Measurements from ENCODE around the gene MATK.
"Not testable (repeated sequence)": the region's sequence is repeated elsewhere in the genome, so short reads cannot be mapped to it uniquely, and the experiment has no call there.

The MATK gene

GRCh38 chr19:3771000-3771905 lies 14.9 kb downstream of the MATK start:
- H3K4me1 Mint-ChIP-seq: peaks cover 13% of the 10 kb centered on the region
- H3K4me3 Mint-ChIP-seq: no peak overlapping the region
- H3K9me3 Mint-ChIP-seq: no peaks in the 10 kb centered on the region
- H3K27ac Mint-ChIP-seq: no peak overlapping the region
- peaks cover 6% of the 10 kb centered on the region for H3K36me3 Mint-ChIP-seq
- H3K27me3 Mint-ChIP-seq: no peaks in the 10 kb centered on the region

- Mint-ChIP-seq H3K9me3 (no peaks in the 10 kb centered on the region), H3K4me1 (peaks cover 14% of the 10 kb centered on the region), H3K27me3 (no peaks in the 10 kb centered on the region), H3K36me3 (peaks cover 6% of the 10 kb centered on the region), H3K27ac (no peak overlapping the region), H3K4me3 (no peak overlapping the region)
These were observed 15.8 kb downstream of the MATK start for GRCh38 chr19:3770136-3770999.

- Mint-ChIP-seq H3K4me1 (peaks cover 14% of the 10 kb centered on the region), H3K9me3 (no peaks in the 10 kb centered on the region), H3K27me3 (no peaks in the 10 kb centered on the region), H3K4me3 (no peak overlapping the region), H3K27ac (no peak overlapping the region), H3K36me3 (peaks cover 6% of the 10 kb centered on the region)
These were observed 16.7 kb downstream of the MATK start for GRCh38 chr19:3769494-3769893.

GRCh38 chr19:3768748-3769099 lies 17.5 kb downstream of the MATK start:
- Mint-ChIP-seq H3K4me3 (no peak overlapping the region), H3K9me3 (no peaks in the 10 kb centered on the region), H3K27ac (no peak overlapping the region), H3K27me3 (no peaks in the 10 kb centered on the region), H3K4me1 (peaks cover 14% of the 10 kb centered on the region), H3K36me3 (peaks cover 6% of the 10 kb centered on the region)

GRCh38 chr19:3768015-3768747 lies 18.0 kb downstream of the MATK start:
- Mint-ChIP-seq H3K27ac (peak overlapping the region; percentile 17), H3K27me3 (no peaks in the 10 kb centered on the region), H3K4me1 (peaks cover 16% of the 10 kb centered on the region), H3K9me3 (no peaks in the 10 kb centered on the region), H3K36me3 (peaks cover 6% of the 10 kb centered on the region), H3K4me3 (no peak overlapping the region)

GRCh38 chr19:3767050-3767449 lies 19.1 kb downstream of the MATK start:
- Mint-ChIP-seq H3K4me3 (no peak overlapping the region), H3K4me1 (peaks cover 26% of the 10 kb centered on the region), H3K27ac (no peak overlapping the region), H3K9me3 (no peaks in the 10 kb centered on the region), H3K36me3 (peaks cover 8% of the 10 kb centered on the region), H3K27me3 (no peaks in the 10 kb centered on the region)

GRCh38 chr19:3766520-3766919 lies 19.7 kb downstream of the MATK start:
- Mint-ChIP-seq H3K9me3 (no peaks in the 10 kb centered on the region), H3K27me3 (no peaks in the 10 kb centered on the region), H3K4me3 (no peak overlapping the region)

GRCh38 chr19:3765757-3766156 lies 20.4 kb downstream of the MATK start:
- not testable (repeated sequence) for H3K27me3 Mint-ChIP-seq, H3K27ac Mint-ChIP-seq, H3K4me3 Mint-ChIP-seq, H3K9me3 Mint-ChIP-seq
- H3K36me3 Mint-ChIP-seq: peaks cover 12% of the 10 kb centered on the region
- peaks cover 28% of the 10 kb centered on the region for H3K4me1 Mint-ChIP-seq

More at GRCh38 chr19:3766520-3766919, 19.7 kb downstream of the MATK start:
- H3K27ac Mint-ChIP-seq: peak overlapping the region; percentile 23
- H3K36me3 Mint-ChIP-seq: peaks cover 8% of the 10 kb centered on the region
- peaks cover 32% of the 10 kb centered on the region for H3K4me1 Mint-ChIP-seq

- Mint-ChIP-seq H3K4me3 (no peak overlapping the region), H3K27ac (no peak overlapping the region), H3K27me3 (no peaks in the 10 kb centered on the region), H3K36me3 (peaks cover 12% of the 10 kb centered on the region), H3K4me1 (peaks cover 28% of the 10 kb centered on the region), H3K9me3 (no peaks in the 10 kb centered on the region)
These were observed 21.1 kb downstream of the MATK start for GRCh38 chr19:3765121-3765520.

- Mint-ChIP-seq H3K4me1 (peaks cover 35% of the 10 kb centered on the region), H3K4me3 (peak within 1 kb of the TSS; percentile 99), H3K36me3 (peaks cover 7% of the 10 kb centered on the region), H3K27ac (peak within 1 kb of the TSS; percentile 100), H3K9me3 (no peaks in the 10 kb centered on the region), H3K27me3 (no peaks in the 10 kb centered on the region)
These were observed 23.4 kb downstream of the MATK start, which contains the start of gene MRPL54 for GRCh38 chr19:3762501-3763459. MRPL54 (plus strand) TSS chr19:3762682; CDS start chr19:3762701, 19 bp downstream.

- peaks cover 7% of the 10 kb centered on the region for H3K36me3 Mint-ChIP-seq
- H3K4me1 Mint-ChIP-seq: peaks cover 35% of the 10 kb centered on the region
- H3K27me3 Mint-ChIP-seq: no peaks in the 10 kb centered on the region
- H3K4me3 Mint-ChIP-seq: peak overlapping the region; percentile 99
- H3K27ac Mint-ChIP-seq: peak overlapping the region; percentile 100
- H3K9me3 Mint-ChIP-seq: no peaks in the 10 kb centered on the region
These were observed 24.1 kb downstream of the MATK start for GRCh38 chr19:3762130-3762473.

- no peaks in the 10 kb centered on the region for H3K9me3 Mint-ChIP-seq
- H3K4me3 Mint-ChIP-seq: peak within 1 kb of the TSS; percentile 99
- peaks cover 38% of the 10 kb centered on the region for H3K4me1 Mint-ChIP-seq
- H3K36me3 Mint-ChIP-seq: peaks cover 6% of the 10 kb centered on the region
- H3K27me3 Mint-ChIP-seq: no peaks in the 10 kb centered on the region
- peak within 1 kb of the TSS; percentile 100 for H3K27ac Mint-ChIP-seq
These were observed 24.6 kb downstream of the MATK start, which contains the start of gene APBA3 for GRCh38 chr19:3761382-3762129. APBA3 (minus strand) TSS chr19:3761692; CDS start chr19:3760264, 1,428 bp downstream.

GRCh38 chr19:3760871-3761361 lies 25.3 kb downstream of the MATK start:
- no peaks in the 10 kb centered on the region for H3K27me3 Mint-ChIP-seq
- H3K4me3 Mint-ChIP-seq: peak overlapping the region; percentile 99
- H3K36me3 Mint-ChIP-seq: peaks cover 6% of the 10 kb centered on the region
- peaks cover 36% of the 10 kb centered on the region for H3K4me1 Mint-ChIP-seq
- peak overlapping the region; percentile 96 for H3K27ac Mint-ChIP-seq
- H3K9me3 Mint-ChIP-seq: no peaks in the 10 kb centered on the region
